Neural cell (in vitro differentiated cells): ENCODE measurements around the gene LZTS2.

ENCODE experiments used
- EP300 ChIP-seq: fragments of 450-650 bp; conservative IDR thresholded peaks from 2 replicates; pipeline ENCODE4 v1.6.1; 2014; ENCODE audit warnings: antibody characterized with exemption, mild to moderate bottlenecking, moderate library complexity; ENCODE audit not compliant: poor library complexity, severe bottlenecking
- EZH2 ChIP-seq: fragments of 200-600, 300-800 bp; shearing (Covaris generic), sonication (generic); IDR thresholded peaks from 2 replicates; pipeline ENCODE4 v1.6.1; 2014; ENCODE audit warnings: antibody characterized with exemption, low read length, borderline replicate concordance, mild to moderate bottlenecking; ENCODE audit not compliant: insufficient read depth, poor library complexity, severe bottlenecking
- MXI1 ChIP-seq: fragments of 450-650 bp; conservative IDR thresholded peaks from 2 replicates; pipeline ENCODE4 v1.6.1; 2014; ENCODE audit warnings: antibody characterized with exemption, mild to moderate bottlenecking; ENCODE audit not compliant: poor library complexity, severe bottlenecking
- POLR2AphosphoS5 ChIP-seq: IDR thresholded peaks from 2 replicates; pipeline ENCODE4 v1.6.1; 2012
- RAD21 ChIP-seq: fragments of 450-650 bp; conservative IDR thresholded peaks from 2 replicates; pipeline ENCODE4 v1.6.1; 2014; ENCODE audit warnings: antibody characterized with exemption, mild to moderate bottlenecking, moderate library complexity
- TAF1 ChIP-seq: IDR thresholded peaks from 2 replicates; pipeline ENCODE4 v1.6.1; 2012; ENCODE audit warnings: low read depth
- TF ChIP-seq, protein P1 (sequence below): IDR thresholded peaks from 2 replicates; pipeline ENCODE4 v1.6.1; 2012; ENCODE audit warnings: borderline replicate concordance
- TF ChIP-seq, protein P2 (sequence below): fragments of 450-650 bp; IDR thresholded peaks from 2 replicates; pipeline ENCODE4 v1.5.1; 2014; ENCODE audit warnings: antibody characterized with exemption, mild to moderate bottlenecking, moderate library complexity; ENCODE audit not compliant: poor library complexity, severe bottlenecking

- TF ChIP-seq EZH2 = no peak
- no peak for TF ChIP-seq POLR2AphosphoS5
- TF ChIP-seq, protein P1, sequence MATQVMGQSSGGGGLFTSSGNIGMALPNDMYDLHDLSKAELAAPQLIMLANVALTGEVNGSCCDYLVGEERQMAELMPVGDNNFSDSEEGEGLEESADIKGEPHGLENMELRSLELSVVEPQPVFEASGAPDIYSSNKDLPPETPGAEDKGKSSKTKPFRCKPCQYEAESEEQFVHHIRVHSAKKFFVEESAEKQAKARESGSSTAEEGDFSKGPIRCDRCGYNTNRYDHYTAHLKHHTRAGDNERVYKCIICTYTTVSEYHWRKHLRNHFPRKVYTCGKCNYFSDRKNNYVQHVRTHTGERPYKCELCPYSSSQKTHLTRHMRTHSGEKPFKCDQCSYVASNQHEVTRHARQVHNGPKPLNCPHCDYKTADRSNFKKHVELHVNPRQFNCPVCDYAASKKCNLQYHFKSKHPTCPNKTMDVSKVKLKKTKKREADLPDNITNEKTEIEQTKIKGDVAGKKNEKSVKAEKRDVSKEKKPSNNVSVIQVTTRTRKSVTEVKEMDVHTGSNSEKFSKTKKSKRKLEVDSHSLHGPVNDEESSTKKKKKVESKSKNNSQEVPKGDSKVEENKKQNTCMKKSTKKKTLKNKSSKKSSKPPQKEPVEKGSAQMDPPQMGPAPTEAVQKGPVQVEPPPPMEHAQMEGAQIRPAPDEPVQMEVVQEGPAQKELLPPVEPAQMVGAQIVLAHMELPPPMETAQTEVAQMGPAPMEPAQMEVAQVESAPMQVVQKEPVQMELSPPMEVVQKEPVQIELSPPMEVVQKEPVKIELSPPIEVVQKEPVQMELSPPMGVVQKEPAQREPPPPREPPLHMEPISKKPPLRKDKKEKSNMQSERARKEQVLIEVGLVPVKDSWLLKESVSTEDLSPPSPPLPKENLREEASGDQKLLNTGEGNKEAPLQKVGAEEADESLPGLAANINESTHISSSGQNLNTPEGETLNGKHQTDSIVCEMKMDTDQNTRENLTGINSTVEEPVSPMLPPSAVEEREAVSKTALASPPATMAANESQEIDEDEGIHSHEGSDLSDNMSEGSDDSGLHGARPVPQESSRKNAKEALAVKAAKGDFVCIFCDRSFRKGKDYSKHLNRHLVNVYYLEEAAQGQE = no peak
- TF ChIP-seq, protein P2, sequence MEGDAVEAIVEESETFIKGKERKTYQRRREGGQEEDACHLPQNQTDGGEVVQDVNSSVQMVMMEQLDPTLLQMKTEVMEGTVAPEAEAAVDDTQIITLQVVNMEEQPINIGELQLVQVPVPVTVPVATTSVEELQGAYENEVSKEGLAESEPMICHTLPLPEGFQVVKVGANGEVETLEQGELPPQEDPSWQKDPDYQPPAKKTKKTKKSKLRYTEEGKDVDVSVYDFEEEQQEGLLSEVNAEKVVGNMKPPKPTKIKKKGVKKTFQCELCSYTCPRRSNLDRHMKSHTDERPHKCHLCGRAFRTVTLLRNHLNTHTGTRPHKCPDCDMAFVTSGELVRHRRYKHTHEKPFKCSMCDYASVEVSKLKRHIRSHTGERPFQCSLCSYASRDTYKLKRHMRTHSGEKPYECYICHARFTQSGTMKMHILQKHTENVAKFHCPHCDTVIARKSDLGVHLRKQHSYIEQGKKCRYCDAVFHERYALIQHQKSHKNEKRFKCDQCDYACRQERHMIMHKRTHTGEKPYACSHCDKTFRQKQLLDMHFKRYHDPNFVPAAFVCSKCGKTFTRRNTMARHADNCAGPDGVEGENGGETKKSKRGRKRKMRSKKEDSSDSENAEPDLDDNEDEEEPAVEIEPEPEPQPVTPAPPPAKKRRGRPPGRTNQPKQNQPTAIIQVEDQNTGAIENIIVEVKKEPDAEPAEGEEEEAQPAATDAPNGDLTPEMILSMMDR = no peak
- TF ChIP-seq EP300 = no peak
- no peak for TF ChIP-seq RAD21
- TF ChIP-seq TAF1 = no peak
- no peak for TF ChIP-seq MXI1
Measured at GRCh38 chr10:100999742-101000126, at the start of gene LZTS2.
